ENCODE data around the gene ASAP3. TPM values are rescaled to one million over a fixed set of nuclear protein-coding genes. Genes with fewer than 3 reads are reported as not detected.

Gene ASAP3
- total RNA-seq, 1 experiment from 2014 or later = 71.2 TPM

- H3K9me3 Mint-ChIP-seq = no peaks in the 10 kb centered on the region
- DNase-seq (ENCODE audit: low spot score) = no peak
- no peak overlapping the region for H3K27ac Mint-ChIP-seq
- H3K4me3 Mint-ChIP-seq = no peak overlapping the region
- no peaks in the 10 kb centered on the region for H3K27me3 Mint-ChIP-seq (ENCODE audit: low read depth)
- ChIA-PET POLR2A (no interaction called here), CTCF (no interaction called here)
- no peak for TF ChIP-seq TP53 (CRISPR knock-in tag; IDR thresholded peaks at IDR 0.05)
- TF ChIP-seq GRHL2 (CRISPR knock-in tag; IDR thresholded peaks at IDR 0.05; ENCODE audit: insufficient replicate concordance, severe bottlenecking) = no peak
- TF ChIP-seq NR2C2 (CRISPR knock-in tag; IDR thresholded peaks at IDR 0.05) = no peak
- no peak for TF ChIP-seq EMX1 (CRISPR knock-in tag; IDR thresholded peaks at IDR 0.05)
- no peak for TF ChIP-seq TEAD4 (CRISPR knock-in tag; IDR thresholded peaks at IDR 0.05)
- TF ChIP-seq FOXJ3 (CRISPR knock-in tag; IDR thresholded peaks at IDR 0.05; ENCODE audit: borderline replicate concordance) = no peak
- no peak for TF ChIP-seq RELA (CRISPR knock-in tag; IDR thresholded peaks at IDR 0.05; ENCODE audit: borderline replicate concordance)
- ATAC-seq = no peak
- H3K36me3 Mint-ChIP-seq = peaks cover 8% of the 10 kb centered on the region
- H3K4me1 Mint-ChIP-seq = no peaks in the 10 kb centered on the region
Measured at GRCh38 chr1:23453455-23454000, 30.5 kb downstream of the ASAP3 start.

GRCh38 chr1:23452011-23452411 is 32.0 kb downstream of the ASAP3 start:
- ChIA-PET POLR2A (no interaction called here), CTCF (interaction anchor here (1.2 to 1.8 kb wide), 2 partner anchors 31 to 45 kb away, joined by 3 to 6 read pairs; no protein-coding TSS in a partner anchor)
- H3K27ac Mint-ChIP-seq = 0 out of 2 replicates have a peak overlapping the region, but pooled peaks have one; percentile 41
- no peak for ATAC-seq
- DNase-seq (ENCODE audit: low spot score) = no peak
- no peaks in the 10 kb centered on the region for H3K27me3 Mint-ChIP-seq (ENCODE audit: low read depth)
- H3K9me3 Mint-ChIP-seq = no peaks in the 10 kb centered on the region
- TF ChIP-seq ZNF532 (CRISPR knock-in tag; IDR thresholded peaks at IDR 0.05; ENCODE audit: borderline replicate concordance) = no peak
- no peak for TF ChIP-seq ZNF425 (CRISPR knock-in tag; conservative IDR thresholded peaks at IDR 0.05)
- TF ChIP-seq MXD4 (CRISPR knock-in tag; IDR thresholded peaks at IDR 0.05; ENCODE audit: borderline replicate concordance) = no peak
- TF ChIP-seq NFYB (CRISPR knock-in tag; conservative IDR thresholded peaks at IDR 0.05; ENCODE audit: low read depth) = no peak
- TF ChIP-seq ATF1 (CRISPR knock-in tag; IDR thresholded peaks at IDR 0.05) = no peak
- no peak for TF ChIP-seq CBFB (CRISPR knock-in tag; IDR thresholded peaks at IDR 0.05; ENCODE audit: low read depth)
- no peak for TF ChIP-seq ZNF512 (CRISPR knock-in tag; IDR thresholded peaks at IDR 0.05; ENCODE audit: borderline replicate concordance)
- TF ChIP-seq USF1 (CRISPR knock-in tag; IDR thresholded peaks at IDR 0.05) = no peak
- TF ChIP-seq SMAD4 (CRISPR knock-in tag; IDR thresholded peaks at IDR 0.05) = no peak
- H3K4me3 Mint-ChIP-seq = no peak overlapping the region
- H3K36me3 Mint-ChIP-seq = peaks cover 6% of the 10 kb centered on the region
- no peaks in the 10 kb centered on the region for H3K4me1 Mint-ChIP-seq

Data from WTC11 (cell line).